HG03442 (cell line): ENCODE data around the gene CHCHD6.

Experiments used
- ATAC-seq: cut with Tn5 transposase; IDR thresholded peaks from one replicate; pipeline ENCODE4 v1.9.1; 2021; ENCODE audit warnings: mild to moderate bottlenecking, moderate library complexity; ENCODE audit not compliant: unreplicated experiment

CHCHD6 gene

DNA sequence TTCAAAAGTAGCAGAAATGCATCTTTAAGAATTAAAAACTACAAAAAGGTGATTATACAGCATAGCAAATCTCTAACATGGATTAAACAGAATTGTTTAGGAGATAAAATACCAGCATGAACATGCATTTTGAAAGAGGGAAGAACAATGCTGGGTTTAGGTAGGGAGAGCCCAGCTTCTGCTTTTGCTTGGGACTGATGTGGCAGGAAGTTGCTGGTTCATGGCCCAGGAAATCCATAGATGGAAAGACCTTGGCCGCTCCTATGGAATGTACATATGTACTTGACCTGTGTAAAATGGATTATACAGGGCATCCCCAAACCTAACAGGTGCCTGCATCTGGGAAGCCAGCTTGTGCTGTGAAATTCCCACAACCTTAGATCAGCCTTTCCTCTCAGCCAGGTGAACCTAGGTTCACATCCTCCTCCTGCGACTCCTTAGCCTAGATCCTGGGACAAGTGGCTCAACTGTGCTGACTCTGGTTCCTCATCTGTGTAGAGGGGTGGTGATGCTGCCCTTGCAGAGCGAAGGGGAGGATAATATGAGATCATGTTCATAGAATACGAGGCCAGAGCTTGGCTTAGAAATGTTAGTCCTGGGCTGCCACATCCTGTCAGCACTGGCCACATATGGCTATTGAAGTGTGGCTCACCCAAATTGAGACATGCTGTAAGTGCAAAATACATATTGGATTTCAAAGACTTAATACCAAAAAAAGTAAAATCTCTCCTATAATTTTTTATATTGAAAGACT lies 231.9 kb downstream of the CHCHD6 start:
- no peak for ATAC-seq

DNA sequence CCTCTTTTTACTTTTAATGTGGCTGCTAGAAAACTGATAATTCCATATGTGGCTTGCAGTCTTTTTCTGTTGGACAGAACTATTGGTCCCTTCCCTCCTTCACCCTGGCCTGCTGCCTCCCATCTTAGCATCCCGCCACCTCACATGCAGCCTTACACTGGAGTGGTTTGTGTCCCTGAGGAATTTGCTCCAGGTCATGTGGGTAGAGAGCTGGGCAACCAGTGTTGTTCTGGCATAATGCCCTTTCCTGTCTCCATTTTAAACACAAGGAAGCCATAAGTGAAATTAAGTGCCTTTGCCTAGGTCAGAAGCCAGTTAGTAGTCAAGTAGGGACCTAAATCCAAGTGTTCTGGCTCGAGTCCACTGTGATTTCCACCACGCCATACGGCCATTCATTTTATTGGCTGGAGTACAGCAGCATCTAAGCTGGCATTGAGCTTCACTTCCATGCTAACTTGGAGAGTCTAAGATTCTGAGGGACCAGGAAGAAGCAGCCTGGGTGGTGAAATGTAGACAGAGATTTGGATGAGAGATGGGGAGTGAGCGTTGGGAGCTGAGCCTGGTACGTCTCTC lies 232.9 kb downstream of the CHCHD6 start:
- no peak for ATAC-seq

DNA sequence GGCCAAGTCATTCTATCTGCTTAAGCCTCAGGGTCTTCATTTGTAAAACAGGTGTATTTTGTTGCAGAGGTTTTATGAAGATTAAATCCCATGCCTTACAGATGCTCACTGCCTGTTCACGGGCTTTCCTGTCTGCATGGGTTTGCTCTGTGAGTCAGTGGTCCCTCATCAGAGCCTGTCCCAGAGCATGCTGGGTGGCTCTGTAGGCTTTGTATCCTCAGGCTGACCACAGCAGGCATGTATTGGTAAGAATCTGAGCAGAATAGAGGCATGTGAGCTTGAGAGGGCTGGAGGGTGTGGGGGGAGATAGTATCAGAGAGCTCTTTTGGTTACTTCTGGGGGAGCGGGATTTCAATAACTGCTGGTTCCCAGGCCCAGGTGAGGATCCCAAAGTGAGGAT lies 233.5 kb downstream of the CHCHD6 start:
- no peak for ATAC-seq

DNA sequence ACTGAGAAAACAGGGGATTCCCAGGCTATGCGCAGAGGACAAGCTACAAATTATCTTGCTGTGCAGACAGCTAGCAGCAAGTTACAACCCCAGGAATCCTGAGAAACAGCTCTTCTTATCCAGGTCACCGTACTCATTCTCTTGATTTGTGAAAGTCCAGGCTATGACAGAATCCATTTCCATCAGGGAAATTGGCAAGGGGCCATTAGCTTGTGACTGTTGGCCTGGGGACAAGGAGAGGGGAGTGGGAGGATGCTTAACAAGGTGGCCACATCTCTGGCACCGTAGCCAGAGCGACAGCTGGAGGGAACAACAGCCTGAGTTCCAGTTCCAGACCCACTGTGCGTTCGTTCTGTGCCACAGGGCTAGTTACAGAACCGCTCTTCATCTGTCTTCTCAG lies 233.9 kb downstream of the CHCHD6 start:
- ATAC-seq, result no peak

DNA sequence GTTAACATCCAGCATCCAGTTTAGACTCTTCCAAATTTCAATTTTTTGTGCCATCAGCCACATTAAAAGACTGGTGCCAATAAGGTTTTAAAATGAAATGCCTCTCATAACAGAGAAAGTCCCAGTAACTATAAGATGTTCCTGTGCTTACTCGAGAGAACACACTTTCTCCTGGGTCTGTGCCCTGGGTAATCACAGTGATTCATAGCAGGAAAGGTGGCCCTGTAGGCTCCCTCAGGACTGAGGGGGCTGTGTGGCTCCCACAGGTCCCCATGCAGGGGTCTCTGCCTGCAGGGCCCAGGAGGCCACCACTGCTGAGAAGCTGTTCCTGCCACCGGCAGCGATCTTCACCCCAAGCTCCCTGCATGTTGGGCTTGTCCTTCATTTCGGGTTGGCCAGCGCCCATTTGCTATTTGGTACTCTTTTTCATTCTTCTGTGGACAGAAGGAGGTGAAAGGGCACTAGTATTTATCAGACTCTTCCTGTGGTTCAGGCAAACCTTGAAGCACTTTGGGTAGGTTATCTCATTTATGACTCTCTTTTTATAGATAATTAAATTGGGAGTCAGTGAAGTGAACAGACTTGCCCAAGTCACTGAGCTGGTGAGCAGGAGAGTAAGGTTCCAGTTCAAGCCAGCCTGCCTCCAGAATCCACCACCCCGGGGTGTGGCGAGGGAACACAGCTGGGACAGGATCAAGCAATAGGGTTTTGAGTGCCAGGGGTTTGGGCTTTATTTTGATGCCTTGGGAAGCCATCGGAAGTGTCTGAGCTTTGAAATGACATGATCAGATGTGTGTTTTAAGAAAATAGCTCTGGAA lies 234.7 kb downstream of the CHCHD6 start:
- ATAC-seq, result no peak

DNA sequence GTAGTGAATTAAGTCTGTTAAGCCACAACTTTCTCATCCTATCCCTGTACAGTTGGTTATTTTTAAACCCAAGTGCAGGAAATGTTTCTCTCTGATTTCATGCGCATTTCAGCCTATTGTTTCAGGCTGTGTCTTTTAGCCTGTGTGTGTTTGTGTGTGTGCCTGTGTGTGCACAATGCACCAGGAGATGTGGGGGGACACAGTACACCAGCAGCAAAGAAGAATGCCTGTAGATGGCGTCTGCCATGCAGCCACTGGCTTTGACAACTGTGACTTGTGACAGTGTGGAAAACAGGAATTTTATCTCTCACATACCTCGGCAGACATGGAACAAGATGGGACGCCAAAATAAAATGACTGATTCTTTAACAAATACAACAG lies 235.3 kb downstream of the CHCHD6 start:
- ATAC-seq, result no peak

DNA sequence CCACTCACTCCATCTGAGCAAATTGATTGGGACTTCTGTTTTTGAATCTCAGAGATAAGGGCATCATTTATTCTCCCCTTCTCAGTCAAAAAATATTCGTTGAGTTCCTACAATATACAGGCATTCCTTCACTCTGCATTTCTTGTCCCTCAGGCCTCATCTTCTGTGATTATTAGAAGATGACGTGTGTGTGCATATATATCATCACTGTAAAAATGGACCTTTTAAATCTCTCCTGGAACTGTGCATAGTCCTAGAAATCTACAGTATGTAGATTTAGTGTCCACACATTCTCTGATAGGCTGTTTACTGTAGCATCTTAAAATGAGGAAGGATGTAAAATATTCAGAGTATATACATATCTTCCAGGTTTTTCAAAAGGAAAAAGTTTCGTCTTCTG lies 235.7 kb downstream of the CHCHD6 start:
- ATAC-seq, result no peak

DNA sequence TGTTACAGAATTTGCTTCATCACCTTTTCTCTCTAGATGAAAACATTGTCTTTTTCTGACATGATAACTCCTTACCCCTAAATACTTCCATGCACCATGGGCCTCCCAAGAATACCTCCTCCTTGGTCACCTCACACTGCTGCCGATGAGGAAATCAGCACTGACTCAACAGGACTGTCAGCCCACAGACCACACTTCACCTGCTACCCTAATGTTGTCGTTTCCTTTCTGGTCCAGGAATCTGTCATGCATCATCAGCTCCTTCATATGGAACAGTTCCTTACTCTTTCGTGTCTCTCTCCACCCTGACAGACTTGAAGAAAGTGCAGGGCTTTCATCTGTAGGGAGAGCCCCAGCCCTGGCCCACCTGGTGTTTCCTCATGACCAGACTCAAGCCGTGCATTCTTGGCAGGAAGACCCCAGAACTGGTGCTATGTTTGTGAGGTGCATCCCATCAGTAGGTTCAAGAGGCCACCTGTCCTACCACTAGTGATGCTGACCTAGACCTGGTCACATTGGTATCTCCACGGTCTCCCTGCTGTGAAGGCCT lies 237.8 kb downstream of the CHCHD6 start:
- ATAC-seq, result no peak

DNA sequence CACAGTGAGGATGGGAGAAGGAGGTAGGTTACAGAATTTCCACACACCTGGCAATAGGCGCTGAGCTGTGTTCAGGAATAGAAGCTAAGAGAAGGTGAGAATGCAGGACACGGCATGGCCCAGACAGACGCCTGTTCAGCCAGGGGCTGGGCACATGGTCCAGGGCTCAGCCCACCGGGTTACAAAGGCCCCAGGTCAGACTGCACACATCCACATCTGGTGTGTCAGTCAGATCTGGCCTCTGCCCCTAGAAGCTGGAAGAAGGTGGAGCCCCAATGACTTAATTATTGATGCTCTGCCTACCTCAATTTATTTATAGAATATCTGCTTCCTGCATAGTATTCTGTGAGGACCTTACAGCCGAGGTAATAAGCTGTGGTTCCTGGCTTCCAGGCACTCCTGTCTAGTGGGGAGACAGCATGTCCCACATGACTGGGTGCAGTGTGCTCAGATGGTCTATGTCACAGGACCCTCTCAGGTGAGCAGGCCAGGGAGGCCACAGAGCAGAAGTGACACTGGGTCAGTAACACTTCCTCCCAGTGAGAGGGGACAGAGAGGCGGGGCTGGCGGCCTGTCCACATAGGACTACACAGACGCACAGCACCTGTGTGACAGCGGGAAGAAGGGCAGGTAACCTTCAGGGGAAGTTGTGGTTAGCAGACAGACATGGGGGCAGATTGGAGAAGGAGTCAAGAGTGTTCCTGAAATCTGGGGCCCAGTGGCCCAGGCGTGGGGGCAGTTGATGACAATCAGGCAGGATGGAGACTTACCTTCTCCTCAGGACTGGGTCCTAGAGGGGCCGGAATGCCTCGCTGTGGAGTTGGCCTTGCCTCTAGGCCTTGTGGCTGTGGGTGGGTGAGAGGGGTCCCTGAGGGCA lies 240.3 kb downstream of the CHCHD6 start:
- no peak for ATAC-seq

DNA sequence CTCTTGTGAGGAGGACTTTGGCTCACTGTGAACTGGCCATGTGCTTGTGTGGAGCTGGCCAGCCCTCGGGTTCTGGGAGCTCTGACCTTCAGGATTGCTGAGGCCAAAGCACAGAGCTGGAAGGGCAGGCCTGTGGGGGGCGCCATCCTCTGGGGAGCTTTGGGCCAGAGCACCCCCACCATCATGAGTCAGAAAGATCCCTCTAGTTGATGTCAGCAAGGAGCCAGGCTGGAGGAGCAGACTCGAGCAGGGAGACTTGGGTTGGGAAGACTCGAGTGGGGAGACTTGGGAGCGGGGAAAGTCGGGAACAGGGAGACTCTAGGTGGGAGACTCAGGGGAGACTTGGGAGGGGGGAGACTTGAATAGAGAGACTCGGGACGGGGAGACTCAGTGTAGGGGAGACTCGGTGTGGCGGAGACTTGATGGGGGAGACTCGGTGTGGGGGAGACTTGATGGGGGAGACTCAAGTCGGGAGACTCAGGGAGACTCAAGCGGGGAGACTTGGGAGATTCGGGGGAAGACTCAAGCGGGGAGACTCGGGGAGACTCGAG lies 241.2 kb downstream of the CHCHD6 start:
- no peak for ATAC-seq

DNA sequence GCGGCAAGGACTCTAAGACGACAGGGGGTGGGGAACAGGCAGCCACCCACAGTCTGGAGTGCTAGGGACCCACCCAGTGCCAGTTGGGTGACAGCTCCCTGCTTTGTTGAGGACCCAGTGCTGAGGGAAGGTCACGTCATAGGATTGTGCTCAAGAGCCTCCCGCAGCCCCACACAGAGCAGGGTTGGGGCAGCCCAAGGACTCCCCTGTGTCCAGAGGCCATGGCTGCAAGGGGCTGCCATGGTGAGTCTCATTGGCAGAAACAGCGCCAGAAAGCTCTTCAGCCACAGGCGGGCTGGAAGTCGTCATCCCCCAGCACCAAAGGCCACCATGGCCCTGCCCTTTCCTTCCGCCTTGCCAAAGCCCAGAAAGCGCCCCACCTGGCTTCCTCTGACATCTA lies 241.9 kb downstream of the CHCHD6 start:
- ATAC-seq, result no peak

DNA sequence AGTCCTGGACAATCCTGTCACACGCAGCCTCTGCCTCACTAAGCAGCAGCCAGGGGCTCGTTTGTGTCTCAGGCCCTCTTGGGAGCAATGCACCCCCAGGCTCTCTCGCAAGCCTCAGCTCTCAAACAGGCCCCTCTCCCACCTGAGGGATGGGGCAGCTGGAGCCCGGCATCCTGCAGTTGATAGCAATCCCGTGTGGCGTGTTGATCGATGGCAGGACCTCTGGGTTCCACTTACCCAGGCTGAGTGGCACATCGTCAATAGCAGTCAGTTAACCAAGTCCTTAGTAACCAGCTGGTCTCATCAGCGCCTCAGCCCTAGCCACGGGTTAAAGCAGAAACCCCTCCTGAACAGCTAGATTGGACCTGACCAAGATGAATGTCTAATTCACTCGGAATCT lies 242.4 kb downstream of the CHCHD6 start:
- no peak for ATAC-seq

DNA sequence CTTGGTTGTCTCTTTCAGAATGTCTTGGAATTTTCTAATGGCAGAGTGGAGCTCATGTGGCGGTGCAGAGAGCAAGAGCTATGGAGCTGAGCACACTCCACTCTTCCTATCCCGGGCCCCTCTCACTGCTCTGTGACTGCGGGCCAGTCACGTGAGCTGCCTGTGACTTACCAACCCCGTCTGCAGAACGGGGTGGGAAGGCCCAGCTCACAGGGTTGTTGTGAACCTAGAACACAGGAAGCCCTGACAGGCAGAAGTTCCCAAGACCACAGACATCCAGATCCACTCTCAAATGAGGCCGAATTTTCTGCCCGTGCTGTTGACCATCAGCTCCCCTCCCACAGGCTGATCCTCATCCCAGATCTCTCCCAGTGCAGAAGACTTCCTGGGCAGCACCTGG lies 243.4 kb downstream of the CHCHD6 start:
- ATAC-seq, result no peak

DNA sequence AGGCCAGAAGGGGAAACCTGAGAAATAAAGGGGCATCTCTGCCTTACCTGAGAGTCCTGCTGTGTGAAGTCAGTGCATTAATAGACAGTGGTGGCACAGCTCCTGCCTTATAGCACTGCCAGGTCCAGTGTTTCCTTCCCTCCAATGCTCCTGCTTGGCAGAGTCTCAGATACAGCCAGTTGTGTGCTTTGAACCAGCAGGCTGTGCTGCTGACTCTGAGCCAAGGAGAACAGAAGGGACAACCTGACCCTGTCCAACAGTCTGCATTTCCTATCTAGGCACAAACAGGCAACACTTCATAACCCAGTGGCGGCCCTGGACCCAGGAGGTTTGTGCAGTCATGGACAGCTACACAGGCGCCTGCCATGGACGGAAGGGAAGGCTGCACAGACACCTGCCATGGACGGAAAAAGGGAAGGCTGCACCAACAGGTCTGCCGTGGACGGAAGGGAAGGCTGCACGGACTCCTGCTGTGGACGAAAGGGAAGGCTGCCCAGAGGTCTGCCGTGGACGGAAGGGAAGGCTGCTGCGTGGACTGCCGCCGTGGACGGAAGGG lies 245.0 kb downstream of the CHCHD6 start:
- ATAC-seq, result no peak

DNA sequence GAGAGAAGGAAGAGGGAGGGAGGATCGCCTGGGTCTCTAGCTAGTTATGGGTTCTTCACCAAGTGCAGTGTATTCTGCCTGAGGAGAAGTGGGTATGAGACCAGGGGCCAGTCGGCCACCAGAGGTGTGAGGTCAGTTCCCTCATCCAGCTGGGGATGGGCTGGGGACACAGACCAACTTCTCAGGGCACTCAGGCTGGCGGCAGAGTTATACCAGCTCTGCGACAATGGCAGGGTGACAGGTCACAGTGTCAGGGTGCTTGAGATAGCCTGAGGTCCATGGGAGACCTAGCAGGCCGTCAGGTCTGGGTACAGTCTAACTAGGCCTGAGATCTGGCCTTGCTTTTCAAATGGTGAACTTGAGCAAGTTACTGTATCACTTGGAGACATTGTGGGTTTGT lies 247.5 kb downstream of the CHCHD6 start:
- no peak for ATAC-seq

DNA sequence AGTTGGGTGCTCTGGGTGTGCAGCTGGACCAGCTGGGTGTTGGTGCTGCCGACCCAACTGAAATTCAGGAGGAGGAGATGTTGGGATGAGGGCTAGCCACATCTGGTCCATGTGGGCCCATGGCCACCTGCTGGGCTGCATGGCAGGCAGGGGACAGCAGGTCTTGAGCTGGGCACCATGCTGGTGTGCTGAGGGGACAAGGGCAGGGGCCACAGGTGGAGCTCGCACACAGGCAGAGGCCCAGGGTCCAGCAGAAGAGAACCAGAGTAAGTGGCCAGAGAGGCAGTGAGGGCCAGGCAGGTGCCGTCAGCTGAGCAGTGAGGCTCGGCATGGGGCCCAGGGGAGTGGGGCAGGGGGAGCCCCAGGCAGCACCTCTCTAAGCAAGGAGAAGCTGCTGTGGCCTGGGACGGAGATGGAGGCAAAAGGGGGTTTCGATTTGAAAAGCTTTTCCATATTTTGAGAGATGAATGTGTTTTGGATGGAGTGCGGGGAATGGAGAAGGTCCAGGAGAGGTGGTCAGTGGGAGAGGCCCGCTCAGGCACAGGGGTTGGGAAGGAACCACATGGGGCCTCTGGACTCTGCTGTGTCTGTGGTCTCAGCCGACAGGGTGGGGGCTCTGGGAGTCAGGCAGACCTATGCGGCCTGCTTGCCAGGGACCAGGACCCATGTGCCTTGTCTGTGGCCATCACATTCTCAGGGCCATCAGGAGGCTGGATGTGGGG lies 248.4 kb downstream of the CHCHD6 start:
- no peak for ATAC-seq

DNA sequence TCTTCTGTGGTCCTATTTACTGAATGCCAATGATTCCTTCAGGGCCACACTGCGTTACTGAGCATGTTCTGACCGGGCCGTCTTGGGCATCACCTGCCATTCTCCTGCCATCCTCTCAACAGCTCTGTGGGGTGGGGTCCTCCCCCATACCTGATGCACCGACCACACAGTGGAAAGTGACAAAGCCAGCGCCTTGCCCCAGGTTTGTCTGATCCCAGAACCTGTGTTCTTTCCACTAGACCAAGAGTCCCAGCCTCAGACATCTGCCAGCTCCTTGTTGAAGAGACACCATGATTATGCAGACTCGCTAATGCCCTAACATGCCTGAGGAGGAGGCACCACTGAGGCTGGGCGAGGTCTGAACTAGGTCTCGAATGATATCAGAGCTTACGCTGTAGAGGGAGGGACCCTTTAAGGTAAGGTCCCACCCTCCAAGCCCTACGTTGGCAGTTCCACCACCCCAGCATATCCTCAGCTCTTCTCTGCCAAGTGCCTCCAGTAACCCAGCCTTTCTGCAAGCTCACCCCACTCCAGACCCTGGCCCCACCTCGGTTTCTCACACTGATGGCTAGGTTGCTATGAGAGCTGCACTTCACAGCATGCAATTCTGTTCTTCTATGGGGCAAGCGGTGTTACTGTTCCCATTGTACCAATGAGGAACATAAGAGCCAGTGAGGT lies 249.1 kb downstream of the CHCHD6 start:
- ATAC-seq, result no peak

DNA sequence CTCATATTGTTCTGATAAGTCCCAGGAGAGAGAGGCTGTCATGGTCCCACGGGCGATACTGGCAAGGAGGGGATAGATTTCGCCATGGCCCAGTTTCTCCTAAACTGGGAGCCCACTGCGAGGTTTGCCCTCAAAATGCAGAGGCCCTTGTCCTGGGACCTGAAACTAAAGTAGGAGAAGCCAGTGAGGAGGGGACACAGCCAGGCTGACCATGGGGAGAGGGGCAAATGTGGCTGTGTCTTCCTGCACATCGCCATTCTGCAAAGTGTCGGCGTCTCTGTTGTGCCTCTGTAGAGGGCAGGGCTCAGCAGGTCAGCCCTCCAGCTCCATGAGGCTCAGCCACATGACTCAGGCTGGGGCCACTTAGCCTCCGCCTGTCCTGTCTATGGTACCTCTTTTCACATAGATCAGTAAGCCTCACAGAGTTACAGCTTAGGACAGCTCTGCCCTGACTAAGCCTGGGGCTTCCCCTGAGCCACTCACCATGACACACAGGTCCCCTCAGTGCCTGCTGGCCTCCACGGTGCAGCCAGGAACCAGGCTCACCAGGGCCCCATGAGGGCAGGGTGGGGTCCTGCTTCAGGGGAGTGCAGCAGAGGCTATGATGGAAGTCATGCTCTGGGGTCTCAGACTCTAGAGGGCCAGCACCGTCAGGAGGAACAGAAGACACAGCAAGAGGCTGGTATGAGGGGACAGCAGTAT lies 250.3 kb downstream of the CHCHD6 start:
- ATAC-seq, result peak; percentile 79
